GM18951 (cell line): ENCODE data around the gene FOXO3B.
"Not testable (repeated sequence)": the region's sequence is repeated elsewhere in the genome, so short reads cannot be mapped to it uniquely, and the experiment has no call there.

Experiments used
- in situ Hi-C: fragments of 300-500 bp; cut with MboI; formaldehyde crosslinking; loops from one replicate; pipeline ENCODE4 v1.12.0; 2022; ENCODE audit warnings: low sequenced_read_pairs, mixed read lengths, inconsistent platforms; ENCODE audit not compliant: unreplicated experiment

The FOXO3B gene

GRCh38 chr17:18661924-18662624 is 20.0 kb downstream of the FOXO3B start:
- in situ Hi-C loops, result not testable (repeated sequence)

DNA sequence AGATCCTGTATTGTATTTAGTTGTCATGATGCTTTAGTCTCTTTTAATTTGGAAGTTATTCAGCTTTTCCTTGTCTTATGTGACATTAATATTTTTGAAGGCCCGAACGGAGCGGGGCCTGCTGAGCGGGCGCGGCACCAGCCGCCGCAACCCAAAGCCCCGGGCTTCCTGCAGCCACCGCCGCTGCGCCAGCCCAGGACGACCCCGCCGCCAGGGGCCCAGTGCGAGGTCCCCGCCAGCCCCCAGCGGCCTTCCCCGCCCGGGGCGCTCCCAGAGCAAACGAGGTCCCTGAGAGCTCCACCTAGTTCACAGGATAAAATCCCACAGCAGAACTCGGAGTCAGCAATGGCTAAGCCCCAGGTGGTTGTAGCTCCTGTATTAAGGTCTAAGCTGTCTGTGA is 32.0 kb downstream of the FOXO3B start:
- in situ Hi-C loops, result not testable (repeated sequence)

GRCh38 chr17:18644291-18644690 is 37.8 kb downstream of the FOXO3B start, which contains the start of gene TBC1D28:
Gene TBC1D28, minus strand, starts transcription at chr17:18644391. Its CDS starts 3,039 bp downstream, at chr17:18641352.
- in situ Hi-C loops, result not testable (repeated sequence)

- in situ Hi-C loops, result not testable (repeated sequence)
Measured at GRCh38 chr17:18643124-18643523, 39.0 kb downstream of the FOXO3B start.

DNA sequence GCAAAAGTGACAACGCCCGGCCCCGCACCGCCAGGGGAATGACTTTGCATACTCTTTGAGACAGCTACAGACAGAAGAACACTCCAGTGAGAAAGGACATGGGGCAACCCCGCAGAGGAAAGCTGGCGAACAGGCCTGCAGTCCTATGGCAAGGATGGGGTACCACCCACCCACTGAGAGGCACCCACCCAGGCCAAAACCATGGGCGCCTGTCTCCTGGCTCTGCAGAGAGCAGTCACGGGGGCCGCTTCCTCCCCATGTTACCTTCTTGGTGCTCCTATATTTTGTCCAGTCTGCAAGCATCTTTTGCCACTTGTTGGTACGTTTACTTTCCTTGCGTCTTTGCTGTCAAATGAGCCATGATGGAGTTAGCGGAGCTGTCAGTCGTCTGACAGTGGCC is 43.8 kb downstream of the FOXO3B start:
- in situ Hi-C loops, result not testable (repeated sequence)

- in situ Hi-C loops, result not testable (repeated sequence)
Measured at GRCh38 chr17:18636237-18636636, 45.9 kb downstream of the FOXO3B start.

DNA sequence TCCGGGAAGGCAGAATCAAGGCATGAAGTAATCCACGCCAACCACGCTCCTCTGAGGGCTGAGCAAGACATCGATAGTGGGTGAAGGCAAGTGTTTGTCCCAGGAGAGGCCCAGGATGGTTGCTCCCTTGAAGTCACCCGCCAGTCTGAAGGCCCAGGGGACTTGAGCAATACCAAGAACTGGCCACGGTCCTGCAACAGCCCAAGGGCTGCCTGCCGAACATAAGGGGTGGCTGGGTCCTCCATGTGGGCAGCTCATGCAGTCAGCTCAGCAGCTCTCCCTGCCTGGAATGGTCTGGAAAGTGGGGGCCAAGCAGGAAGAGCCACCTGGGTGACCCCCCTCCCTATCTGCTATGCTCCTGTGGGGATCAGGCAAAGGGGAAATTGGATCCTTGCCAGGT is 46.3 kb downstream of the FOXO3B start:
- in situ Hi-C loops, result not testable (repeated sequence)

DNA sequence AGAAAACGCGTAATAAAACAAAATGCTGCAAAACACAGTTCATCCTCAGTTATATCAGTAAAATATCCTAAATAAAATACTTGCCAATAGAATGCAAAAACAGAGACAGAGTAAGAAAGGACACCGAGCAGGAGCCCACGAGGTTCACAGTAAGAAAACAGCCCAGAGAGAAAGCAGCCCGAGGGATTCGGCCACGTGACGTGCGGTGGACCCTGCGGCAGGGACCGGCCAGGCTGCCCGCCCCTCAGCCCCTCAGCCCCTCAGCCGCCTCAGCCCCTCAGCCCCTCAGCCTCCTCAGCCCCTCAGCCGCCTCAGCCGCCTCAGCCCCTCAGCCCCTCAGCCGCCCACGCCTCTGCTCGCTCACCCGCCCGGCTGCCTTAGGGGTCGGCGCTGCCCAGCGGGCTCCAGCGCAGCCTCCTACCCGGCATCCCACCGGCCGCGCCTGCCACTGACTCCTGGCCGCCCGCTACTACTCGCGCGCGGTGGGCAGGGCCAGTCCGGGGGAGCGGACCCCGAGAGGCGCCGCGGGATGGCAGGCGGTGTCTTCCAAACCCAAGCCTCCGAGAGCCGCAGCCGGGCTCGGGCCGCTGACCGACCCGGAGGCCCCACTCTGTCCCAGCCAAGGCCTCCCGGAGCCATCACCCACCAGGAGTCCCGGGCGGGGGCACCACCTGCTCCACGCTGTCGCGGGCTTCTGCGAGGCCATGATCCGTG is 47.4 kb downstream of the FOXO3B start:
- in situ Hi-C loops, result not testable (repeated sequence)
